K562 (cell line): ENCODE data around the gene PTPN9. TPM values are rescaled to one million over a fixed set of nuclear protein-coding genes. Genes with fewer than 3 reads are reported as not detected.

Source experiments
- ATAC-seq: fragments of 200-7000 bp; cut with Tn5 transposase; 3 replicates; pipeline ENCODE4 v1.9.1; 2020; ENCODE audit warnings: moderate library complexity
- BruUV-seq: library from RNA; stranded (reverse); fragments of 400-500 nt; replicated peaks from 2 replicates; lab custom pipeline; 2021; lab: Mats Ljungman, UMichigan
- CTCF ChIA-PET: fragments of 300-600 bp; formaldehyde crosslinking; extraction: SDS; loops from one replicate; lab custom pipeline; 2021; ENCODE audit warnings: low intra/inter-chr PET ratio; lab: Yijun Ruan, JAX
- POLR2A ChIA-PET: fragments of 300-600, 350-650 bp; sonication (Branson Sonifier 250); formaldehyde crosslinking; extraction: SDS; loops from one replicate; lab custom pipeline; 2021; ENCODE audit warnings: antibody characterized with exemption, inconsistent platforms; lab: Yijun Ruan, JAX
- DNase-seq, 4 experiments: peaks; one replicate each; pipeline versions ENCODE4 v3.0.0 to v3.0.0-alpha.2; 2011 to 2018; ENCODE audit warnings: low spot score in 3 of 4, mixed read lengths in 3 of 4; ENCODE audit errors: extremely low read depth in 1 of 4
- FAIRE-seq: peaks from 2 replicates; lab custom pipeline; 2011; peaks lifted over from hg19 to GRCh38; lab: Jason Lieb, UNC
- H2AFZ ChIP-seq: 2 replicates; pipeline ENCODE4 v1.6.0; 2011; ENCODE audit warnings: low read depth, low read length, control low read depth, inconsistent platforms
- H3K27ac ChIP-seq: fragments of 200-600 bp; 3 replicates; pipeline ENCODE4 v1.8.0; 2011; ENCODE audit warnings: low read depth, mild to moderate bottlenecking, control low read depth, inconsistent platforms, low read length, moderate library complexity, mixed read lengths; ENCODE audit errors: extremely low read depth
- H3K27me3 ChIP-seq, 2 experiments: fragments of 300-600 bp in 1 of 2; 2 replicates in 1 of 2; 3 replicates in 1 of 2; pipeline versions ENCODE4 v1.6.0 to v1.8.0; 2011; ENCODE audit warnings: inconsistent platforms in 2 of 2, low read length in 2 of 2, mild to moderate bottlenecking in 1 of 2, mixed read lengths in 1 of 2, moderate library complexity in 1 of 2; ENCODE audit not compliant: control insufficient read depth in 2 of 2, insufficient read depth in 2 of 2
- H3K36me3 ChIP-seq: fragments of 300-600 bp; 3 replicates; pipeline ENCODE4 v1.8.0; 2011; ENCODE audit warnings: mild to moderate bottlenecking, low read length, inconsistent platforms; ENCODE audit not compliant: control insufficient read depth, insufficient read depth
- H3K4me1 ChIP-seq, 2 experiments: fragments of 200-600 bp in 1 of 2; replicated peaks in 1 of 2; 2 replicates in 1 of 2; 3 replicates in 1 of 2; pipeline versions ENCODE4 v1.5.1 to v1.8.0; 2011; ENCODE audit warnings: inconsistent platforms in 2 of 2, low read length in 2 of 2, mild to moderate bottlenecking in 1 of 2, mixed read lengths in 1 of 2, moderate library complexity in 1 of 2; ENCODE audit not compliant: control insufficient read depth in 2 of 2, insufficient read depth in 2 of 2
- H3K4me2 ChIP-seq: 2 replicates; pipeline ENCODE4 v1.6.1; 2011; ENCODE audit warnings: low read length, control low read depth, inconsistent platforms, mixed read lengths; ENCODE audit not compliant: insufficient read depth
- H3K4me3 ChIP-seq: fragments of 200-600 bp; sonication (generic), shearing (Covaris generic); 2 replicates; pipeline ENCODE4 v1.5.1; 2016; ENCODE audit warnings: control low read depth, inconsistent platforms
- H3K79me2 ChIP-seq: fragments of 200-600 bp; 3 replicates; pipeline ENCODE4 v1.8.0; 2011; ENCODE audit warnings: low read length, inconsistent platforms; ENCODE audit not compliant: control insufficient read depth, insufficient read depth
- H3K9ac ChIP-seq, 2 experiments: 2 replicates each; pipeline versions ENCODE4 v1.6.0 to v1.6.1; 2011; ENCODE audit warnings: low read depth in 2 of 2, low read length in 2 of 2, control low read depth in 1 of 2, inconsistent platforms in 1 of 2, mild to moderate bottlenecking in 1 of 2, mixed read lengths in 1 of 2; ENCODE audit not compliant: insufficient read depth in 1 of 2
- H3K9me1 ChIP-seq: one replicate; pipeline ENCODE4 v1.6.0; 2011; ENCODE audit warnings: inconsistent platforms, mild to moderate bottlenecking, low read length, moderate library complexity; ENCODE audit not compliant: control insufficient read depth, insufficient read depth
- H3K9me3 ChIP-seq: replicated peaks from 2 replicates; pipeline ENCODE4 v1.5.1; 2011; ENCODE audit warnings: low read depth, low read length, inconsistent platforms; ENCODE audit not compliant: control insufficient read depth, insufficient read depth
- H4K20me1 ChIP-seq: replicated peaks from 2 replicates; pipeline ENCODE4 v1.6.1; 2011; ENCODE audit warnings: low read length, inconsistent platforms, mixed read lengths; ENCODE audit not compliant: control insufficient read depth, insufficient read depth
- RBM22 ChIP-seq: fragments of 200-400 bp; formaldehyde crosslinking; IDR thresholded peaks from 2 replicates; pipeline ENCODE4 v1.6.1; 2018; ENCODE audit warnings: low read length, low read depth; ENCODE audit not compliant: poor library complexity, severe bottlenecking
- SMAD4 ChIP-seq: fragments of 250-450 bp; sonication (Bioruptor Pico); conservative IDR thresholded peaks from 2 replicates; pipeline ENCODE4 v1.8.0; 2021; ENCODE audit warnings: inconsistent platforms, mild to moderate bottlenecking, moderate library complexity
- ZBTB11 ChIP-seq, 3 experiments: fragments of 200-800 bp in 1 of 3; fragments of 250-450 bp in 1 of 3; fragments of 450-650 bp in 1 of 3; sonication (Bioruptor Pico) in 1 of 3; sonication (Bioruptor generic) in 1 of 3; formaldehyde crosslinking in 1 of 3; IDR thresholded peaks; 2 replicates each; pipeline versions ENCODE4 v1.6.1 to v1.8.0; 2016 to 2022; ENCODE audit warnings: mild to moderate bottlenecking in 2 of 3, missing genetic modification characterization in 2 of 3, missing compliant biosample characterization in 1 of 3, moderate library complexity in 1 of 3
- ZNF316 ChIP-seq: fragments of 450-650 bp; IDR thresholded peaks from 2 replicates; pipeline ENCODE4 v1.6.1; 2016
- WGBS: fragments of 100-300 bp; shearing (Covaris generic); methylation state at CpG from one replicate; pipeline ENCODE4 v1.1.6; 2016; ENCODE audit warnings: low coverage, mixed read lengths; ENCODE audit not compliant: insufficient coverage; ENCODE audit errors: missing lambda C conversion rate; 5-methylcytosine and 5-hydroxymethylcytosine counted together
- in situ Hi-C: fragments of 300-500 bp; cut with MboI; formaldehyde crosslinking; loops from 4 replicates; pipeline ENCODE4 v1.15.0; 2018; ENCODE audit warnings: inconsistent platforms, mixed read lengths
- intact Hi-C: fragments of 100-400 bp; cut with micrococcal nuclease; formaldehyde crosslinking; loops from 2 replicates; pipeline ENCODE4 v1.14.2; 2022
- polyA plus RNA-seq, 8 experiments: library from polyadenylated mRNA; depleted of rRNA in 4 of 8; stranded (reverse) in 5 of 8; unstranded in 3 of 8; fragments of >200 nt; fragmentation: Nextera tagmentation in 2 of 8; fragmentation: Illumina TruSeq in 1 of 8; extraction: Ambion mirVana in 2 of 8; extraction: Trizol in 1 of 8; gene quantifications; 2 replicates each; pipeline versions ENCODE4 v1.2.1 to v1.2.3, GENCODE V29; 2011 to 2014; ENCODE audit warnings: inconsistent platforms in 1 of 8, missing spikeins in 1 of 8
- total RNA-seq, 7 experiments: library from RNA; depleted of rRNA in 6 of 7; stranded (reverse); fragments of >200 nt in 6 of 7; fragmentation: Illumina TruSeq in 2 of 7; extraction: Trizol in 2 of 7; gene quantifications; 2 replicates each; pipeline versions ENCODE4 v1.2.1 to v1.2.3, GENCODE V29; 2011 to 2021; ENCODE audit warnings: low replicate concordance in 1 of 7
- TF ChIP-seq, protein P1 (sequence below): fragments of 250-450 bp; sonication (Bioruptor Pico); IDR thresholded peaks from 2 replicates; pipeline ENCODE4 v1.5.0; 2021; ENCODE audit warnings: mild to moderate bottlenecking, moderate library complexity
- TF ChIP-seq, protein P2 (sequence below), 2 experiments: fragments of 450-650 bp in 1 of 2; sonication (generic) in 1 of 2; formaldehyde crosslinking in 1 of 2; IDR thresholded peaks in 1 of 2; conservative IDR thresholded peaks in 1 of 2; 2 replicates each; pipeline versions ENCODE4 v1.6.1 to v1.8.1; 2016 to 2023; ENCODE audit warnings: mild to moderate bottlenecking in 2 of 2, moderate library complexity in 2 of 2, inconsistent platforms in 1 of 2, missing genetic modification reagents in 1 of 2

Gene PTPN9
- total and polyA plus RNA-seq, 9 of the 15 experiments (the other 6 are each of a cell fraction or from before 2014, with no cell fraction given), result 5.0 to 24.0 (median 14.2) TPM

DNA sequence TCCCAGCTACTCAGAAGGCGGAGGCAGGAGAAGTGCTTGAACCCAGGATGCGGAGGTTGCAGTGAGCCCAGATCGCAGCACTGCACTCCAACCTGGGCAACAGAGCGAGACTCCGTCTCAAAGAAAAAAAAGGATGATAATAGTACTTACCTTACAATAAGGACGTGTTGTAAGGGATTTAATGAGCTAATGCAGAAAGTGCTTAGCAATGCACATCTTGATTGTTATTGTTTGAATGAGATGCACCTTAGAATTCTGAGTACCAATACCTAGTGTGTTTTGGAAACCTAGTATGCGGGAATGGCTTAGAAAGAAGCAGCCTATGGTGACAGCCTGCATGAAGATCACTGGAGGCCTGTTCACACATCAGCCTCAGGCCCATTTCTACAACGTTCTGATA, 26.9 kb upstream of the PTPN9 start:
- Histone ChIP-seq H3K27ac (no peak overlapping the region; the same call in 2 of the 3 replicates), H3K4me1 (peaks cover 5 to 17% of the 10 kb centered on the region in 2 experiments; a peak in 3 of 5 replicates), H3K4me2 (no peak overlapping the region), H3K4me3 (no peak overlapping the region), H2AFZ (no peak overlapping the region), H3K9ac (no peak overlapping the region), H4K20me1 (no peaks in the 10 kb centered on the region), H3K9me1 (no peaks in the 10 kb centered on the region), H3K9me3 (no peaks in the 10 kb centered on the region), H3K27me3 (no peaks in the 10 kb centered on the region), H3K79me2 (no peaks in the 10 kb centered on the region), H3K36me3 (peaks cover 73% of the 10 kb centered on the region)
- ATAC-seq (no peak), FAIRE-seq (no peak), DNase-seq (no peak)
- TF ChIP-seq, protein P1, sequence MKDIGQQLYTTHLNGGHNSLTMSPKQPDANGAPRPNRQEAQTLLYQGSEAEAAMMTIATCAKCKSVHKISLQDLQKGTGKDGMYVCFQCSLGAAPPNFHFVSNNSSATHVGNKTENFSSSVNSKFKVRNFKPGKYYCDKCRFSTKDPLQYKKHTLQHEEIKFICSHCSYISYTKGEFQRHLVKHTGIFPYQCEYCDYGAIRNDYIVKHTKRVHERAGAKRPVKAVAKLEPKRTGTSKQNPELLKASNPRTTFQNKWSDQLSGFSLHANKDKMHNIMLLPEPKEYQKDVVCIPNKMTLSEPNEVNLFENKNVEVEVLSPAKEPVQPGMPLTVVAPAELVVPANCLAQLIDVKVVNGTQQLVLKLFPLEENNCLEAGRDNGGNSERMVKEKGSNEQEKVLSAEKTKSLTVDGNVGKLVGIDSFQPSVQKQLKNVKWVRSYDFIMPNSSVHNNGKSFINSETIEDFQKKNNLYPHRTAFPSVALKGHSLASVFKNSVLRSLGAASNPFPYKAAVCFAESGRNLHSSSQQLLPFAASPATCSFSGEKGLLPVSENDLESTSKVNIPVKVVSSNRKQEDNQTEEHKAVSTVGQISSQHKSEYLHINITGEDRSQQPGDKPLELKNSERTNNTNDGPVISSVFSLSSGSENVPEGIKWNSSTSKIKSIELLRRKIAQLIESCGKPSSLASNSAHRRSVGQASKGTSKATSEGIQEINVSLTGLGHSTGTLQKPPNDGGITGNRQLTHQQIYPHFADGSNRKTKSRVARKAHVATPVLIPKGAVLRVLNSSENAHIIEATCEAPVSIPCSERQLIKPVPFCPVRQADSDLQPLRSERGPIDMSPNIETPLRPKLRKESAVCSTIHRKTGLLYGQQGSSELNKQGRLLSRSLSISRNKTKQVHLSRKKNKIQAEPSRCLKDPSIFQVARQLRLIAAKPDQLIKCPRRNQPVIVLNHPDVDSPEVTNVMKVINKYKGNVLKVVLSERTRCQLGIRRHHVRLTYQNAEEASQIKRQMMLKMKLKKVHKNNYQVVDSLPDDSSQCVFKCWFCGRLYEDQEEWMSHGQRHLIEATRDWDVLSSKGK (CRISPR knock-in tag), result no peak
- no peak for TF ChIP-seq SMAD4 (CRISPR knock-in tag)
- no peak for TF ChIP-seq RBM22
- TF ChIP-seq ZBTB11 (CRISPR knock-in tag; IDR thresholded peaks at IDR 0.05), result no peak
- TF ChIP-seq, protein P2, sequence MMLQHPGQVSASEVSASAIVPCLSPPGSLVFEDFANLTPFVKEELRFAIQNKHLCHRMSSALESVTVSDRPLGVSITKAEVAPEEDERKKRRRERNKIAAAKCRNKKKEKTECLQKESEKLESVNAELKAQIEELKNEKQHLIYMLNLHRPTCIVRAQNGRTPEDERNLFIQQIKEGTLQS (IDR thresholded peaks at IDR 0.05), result no peak
- TF ChIP-seq, protein P2 (CRISPR knock-in tag; conservative IDR thresholded peaks at IDR 0.05), result no peak
- peak; percentile 31; the same call in 1 of the 2 replicates for TF ChIP-seq ZNF316
- ChIA-PET POLR2A (interaction anchor here (0.8 kb wide), 1 partner anchor 9 kb away, joined by 5 read pairs; no protein-coding TSS in a partner anchor), CTCF (no interaction called here)
- no TSS peak for BruUV-seq
- intact Hi-C loops, result no loop called here
- in situ Hi-C loops, result no loop called here
- WGBS, result 80% methylated on average over 6 of the region's 8 CpGs
